PC-3 (cell line): ENCODE data around the gene SERPINE2. TPM values are rescaled to one million over a fixed set of nuclear protein-coding genes. Genes with fewer than 3 reads are reported as not detected.
A peak's percentile ranks its signal among the peaks of the same experiment; 100 is the strongest.

Experiments
- ATAC-seq: fragments of 200-7000 bp; cut with Tn5 transposase; 2 replicates; pipeline ENCODE4 v1.9.1; 2020; ENCODE audit warnings: mild to moderate bottlenecking, moderate library complexity
- BruUV-seq: library from RNA; stranded (reverse); fragments of 400-500 nt; replicated peaks from 2 replicates; lab custom pipeline; 2021; lab: Mats Ljungman, UMichigan
- CTCF ChIA-PET: fragments of 300-600 bp; sonication (Branson Sonifier 250); formaldehyde crosslinking; loops from one replicate; lab custom pipeline; 2022; ENCODE audit warnings: antibody characterized with exemption; lab: Charles Lee
- POLR2A ChIA-PET: fragments of 300-600 bp; sonication (Branson Sonifier 250); formaldehyde crosslinking; loops from one replicate; lab custom pipeline; 2022; ENCODE audit warnings: antibody characterized with exemption; ENCODE audit not compliant: unreplicated experiment; lab: Charles Lee
- DNase-seq: peaks from one replicate; pipeline ENCODE4 v3.0.0-alpha.2; 2015
- H2AFZ ChIP-seq: fragments of 300-600 bp; sonication (generic); 2 replicates; pipeline ENCODE4 v1.6.0; 2016; ENCODE audit warnings: antibody characterized with exemption, low read length
- H3F3A ChIP-seq: fragments of 300-600 bp; sonication (generic); one replicate; pipeline ENCODE4 v1.6.0; 2017; ENCODE audit warnings: antibody characterized with exemption, low read length, control low read depth, mild to moderate bottlenecking; ENCODE audit not compliant: unreplicated experiment
- H3K27ac ChIP-seq: fragments of 300-600 bp; sonication (generic); 2 replicates; pipeline ENCODE4 v1.5.1; 2016; ENCODE audit warnings: mild to moderate bottlenecking, low read length
- H3K27me3 ChIP-seq: fragments of 300-600 bp; sonication (generic); 2 replicates; pipeline ENCODE4 v1.6.1; 2016; ENCODE audit warnings: low read length, mixed read lengths
- H3K36me3 ChIP-seq: fragments of 300-600 bp; sonication (generic); 2 replicates; pipeline ENCODE4 v1.6.1; 2016; ENCODE audit warnings: low read depth, mixed run types, low read length, mixed read lengths
- H3K4me1 ChIP-seq: fragments of 300-600 bp; sonication (generic); 2 replicates; pipeline ENCODE4 v1.5.1; 2016; ENCODE audit warnings: low read length; ENCODE audit not compliant: insufficient read depth
- H3K4me2 ChIP-seq: fragments of 300-600 bp; sonication (generic); 2 replicates; pipeline ENCODE4 v1.6.0; 2016; ENCODE audit warnings: low read length
- H3K4me3 ChIP-seq: fragments of 300-600 bp; sonication (generic); 2 replicates; pipeline ENCODE4 v1.5.1; 2016; ENCODE audit warnings: mild to moderate bottlenecking, low read length, mixed read lengths
- H3K79me2 ChIP-seq: fragments of 300-600 bp; sonication (generic); 2 replicates; pipeline ENCODE4 v1.6.1; 2017; ENCODE audit warnings: low read length, mixed read lengths
- H3K9ac ChIP-seq: fragments of 300-600 bp; sonication (generic); 2 replicates; pipeline ENCODE4 v1.6.0; 2016; ENCODE audit warnings: mild to moderate bottlenecking, low read length
- H3K9me2 ChIP-seq: fragments of 300-600 bp; sonication (generic); replicated peaks from 2 replicates; pipeline ENCODE4 v1.6.1; 2016; ENCODE audit warnings: mixed run types, low read length, mixed read lengths
- H3K9me3 ChIP-seq: fragments of 300-600 bp; sonication (generic); 2 replicates; pipeline ENCODE4 v1.6.1; 2016; ENCODE audit warnings: low read length, mixed read lengths
- H4K20me1 ChIP-seq: fragments of 300-600 bp; sonication (generic); 2 replicates; pipeline ENCODE4 v1.6.1; 2016; ENCODE audit warnings: low read length, mixed read lengths
- CTCF ChIP-seq: fragments of 300-600 bp; sonication (generic); conservative IDR thresholded peaks from 2 replicates; pipeline ENCODE4 v1.5.1; 2017; ENCODE audit warnings: antibody characterized with exemption, low read depth, mild to moderate bottlenecking, low read length
- EZH2 ChIP-seq: fragments of 300-600 bp; sonication (generic); IDR thresholded peaks from one replicate; pipeline ENCODE4 v1.6.1; 2017; ENCODE audit warnings: antibody characterized with exemption, mild to moderate bottlenecking, low read length; ENCODE audit not compliant: unreplicated experiment
- EZH2phosphoT487 ChIP-seq: fragments of 300-600 bp; sonication (generic); IDR thresholded peaks from 2 replicates; pipeline ENCODE4 v1.6.1; 2018; ENCODE audit warnings: mild to moderate bottlenecking, antibody characterized with exemption, low read length, borderline replicate concordance
- intact Hi-C: fragments of 100-400 bp; cut with micrococcal nuclease; formaldehyde crosslinking; loops from 2 replicates; pipeline ENCODE4 v1.9.0; 2023
- total RNA-seq: library from RNA; depleted of rRNA; stranded (reverse); fragments of >200 nt; gene quantifications from 2 replicates; pipeline ENCODE4 v1.2.3, GENCODE V29; 2014

Gene SERPINE2
- total RNA-seq, 1 experiment from 2014 or later = 17.1 TPM

GRCh38 chr2:223947711-223948205, 91.3 kb downstream of the SERPINE2 start:
- Histone ChIP-seq H3K9ac (no peak overlapping the region), H3K4me3 (no peak overlapping the region), H4K20me1 (no peaks in the 10 kb centered on the region), H3K27ac (no peak overlapping the region), H3K9me2 (no peaks in the 10 kb centered on the region), H3K9me3 (no peaks in the 10 kb centered on the region), H3K4me2 (no peak overlapping the region), H3K4me1 (peaks cover 11% of the 10 kb centered on the region), H3K27me3 (no peaks in the 10 kb centered on the region), H3F3A (no peaks in the 10 kb centered on the region), H3K79me2 (peaks cover 32% of the 10 kb centered on the region), H2AFZ (no peak overlapping the region), H3K36me3 (no peaks in the 10 kb centered on the region)
- TF ChIP-seq EZH2phosphoT487 (no peak), CTCF (no peak), EZH2 (no peak)
- ATAC-seq = no peak
- intact Hi-C loops = loop anchor here (10.0 kb wide), 1 partner anchor 113 kb away; the partner anchor contains the start of gene AP1S3
- CTCF ChIA-PET = no interaction called here
- no peak for DNase-seq
- POLR2A ChIA-PET = no interaction called here
- BruUV-seq = no TSS peak

DNA sequence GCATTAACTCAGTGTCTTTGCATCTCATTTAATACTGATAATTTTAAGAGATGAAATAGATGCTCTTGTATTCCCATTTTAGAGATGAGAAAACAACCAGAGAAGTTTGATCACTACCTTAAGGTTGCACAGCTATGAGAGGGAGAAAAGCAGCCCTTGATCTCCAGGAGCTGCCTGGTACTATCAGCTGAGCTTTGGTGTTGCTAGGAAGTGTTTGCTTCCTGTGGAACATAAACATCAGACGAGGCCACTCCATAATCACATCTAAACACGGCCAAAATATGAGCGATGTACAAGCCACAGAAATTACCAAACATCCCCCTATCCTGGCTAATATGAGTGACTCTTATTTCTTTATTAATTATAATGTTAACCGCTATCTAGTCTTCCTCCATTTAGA, 93.3 kb downstream of the SERPINE2 start:
- no peaks in the 10 kb centered on the region for H3K9me3 ChIP-seq
- POLR2A ChIA-PET = no interaction called here
- H3K27me3 ChIP-seq = no peaks in the 10 kb centered on the region
- peaks cover 4% of the 10 kb centered on the region for H3F3A ChIP-seq
- H3K36me3 ChIP-seq = no peaks in the 10 kb centered on the region
- TF ChIP-seq CTCF (no peak), EZH2phosphoT487 (no peak), EZH2 (no peak)
- H3K9ac ChIP-seq = peak overlapping the region; percentile 94
- intact Hi-C loops = loop anchor here (1.0 to 10.0 kb wide), 2 partner anchors 12 to 111 kb away; partner anchors contain the start of genes AP1S3 and MRPL44
- peaks cover 50% of the 10 kb centered on the region for H3K79me2 ChIP-seq
- no peak for ATAC-seq
- H4K20me1 ChIP-seq = 0 out of 2 replicates have a peak, but pooled peaks cover 6% of the 10 kb centered on the region
- no peak overlapping the region for H3K27ac ChIP-seq
- H3K4me3 ChIP-seq = peak overlapping the region; percentile 92
- CTCF ChIA-PET = no interaction called here
- no peaks in the 10 kb centered on the region for H3K9me2 ChIP-seq
- peak overlapping the region; percentile 90 for H2AFZ ChIP-seq
- H3K4me1 ChIP-seq = peaks cover 23% of the 10 kb centered on the region
- no TSS peak for BruUV-seq
- H3K4me2 ChIP-seq = peak overlapping the region; percentile 88
- no peak for DNase-seq
